Omental fat pad (tissue), 4 donors: ENCODE data around the gene GPR158. TPM values are rescaled to one million over a fixed set of nuclear protein-coding genes. Genes with fewer than 3 reads are reported as not detected.

Experiments
- ATAC-seq: fragments of 150-250 bp; one replicate; pipeline ENCODE4 v1.9.1; 2016; ENCODE audit warnings: mild to moderate bottlenecking, moderate library complexity; ENCODE audit not compliant: low FRiP score
- DNase-seq: peaks from one replicate; pipeline ENCODE4 v3.0.0-alpha.2; 2019; ENCODE audit warnings: low spot score
- total RNA-seq, 4 donors: library from RNA; depleted of rRNA; stranded (reverse); fragments of >200 nt; gene quantifications; one replicate each; pipeline ENCODE4 v1.1.0, GENCODE V29; 2016
- TF ChIP-seq, protein P1 (sequence below), 3 donors: fragments of 450-650 bp; IDR thresholded peaks; one replicate each; pipeline ENCODE4 v1.5.1; 2016 to 2017; ENCODE audit warnings: antibody characterized with exemption in 3 of 3, mild to moderate bottlenecking in 3 of 3, moderate library complexity in 2 of 3

GPR158 gene
- total RNA-seq, 4 donors from 2014 or later = 0.19 to 0.48 (median 0.32) TPM; not detected in 1

- ATAC-seq (no peak), DNase-seq (no peak)
- TF ChIP-seq, protein P1, sequence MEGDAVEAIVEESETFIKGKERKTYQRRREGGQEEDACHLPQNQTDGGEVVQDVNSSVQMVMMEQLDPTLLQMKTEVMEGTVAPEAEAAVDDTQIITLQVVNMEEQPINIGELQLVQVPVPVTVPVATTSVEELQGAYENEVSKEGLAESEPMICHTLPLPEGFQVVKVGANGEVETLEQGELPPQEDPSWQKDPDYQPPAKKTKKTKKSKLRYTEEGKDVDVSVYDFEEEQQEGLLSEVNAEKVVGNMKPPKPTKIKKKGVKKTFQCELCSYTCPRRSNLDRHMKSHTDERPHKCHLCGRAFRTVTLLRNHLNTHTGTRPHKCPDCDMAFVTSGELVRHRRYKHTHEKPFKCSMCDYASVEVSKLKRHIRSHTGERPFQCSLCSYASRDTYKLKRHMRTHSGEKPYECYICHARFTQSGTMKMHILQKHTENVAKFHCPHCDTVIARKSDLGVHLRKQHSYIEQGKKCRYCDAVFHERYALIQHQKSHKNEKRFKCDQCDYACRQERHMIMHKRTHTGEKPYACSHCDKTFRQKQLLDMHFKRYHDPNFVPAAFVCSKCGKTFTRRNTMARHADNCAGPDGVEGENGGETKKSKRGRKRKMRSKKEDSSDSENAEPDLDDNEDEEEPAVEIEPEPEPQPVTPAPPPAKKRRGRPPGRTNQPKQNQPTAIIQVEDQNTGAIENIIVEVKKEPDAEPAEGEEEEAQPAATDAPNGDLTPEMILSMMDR (IDR thresholded peaks at IDR 0.05) = no peak
Observed at GRCh38 chr10:25575343-25575742, 400.5 kb downstream of the GPR158 start.

- TF ChIP-seq, protein P1 (IDR thresholded peaks at IDR 0.05) = no peak
- ATAC-seq = no peak
Observed at GRCh38 chr10:25578061-25578460, 403.3 kb downstream of the GPR158 start.

GRCh38 chr10:25582961-25583360 lies 408.2 kb downstream of the GPR158 start:
- DNase-seq (no peak), ATAC-seq (no peak)
- TF ChIP-seq, protein P1 (IDR thresholded peaks at IDR 0.05) = no peak

More at GRCh38 chr10:25578061-25578460, 403.3 kb downstream of the GPR158 start:
- no peak for DNase-seq

DNA sequence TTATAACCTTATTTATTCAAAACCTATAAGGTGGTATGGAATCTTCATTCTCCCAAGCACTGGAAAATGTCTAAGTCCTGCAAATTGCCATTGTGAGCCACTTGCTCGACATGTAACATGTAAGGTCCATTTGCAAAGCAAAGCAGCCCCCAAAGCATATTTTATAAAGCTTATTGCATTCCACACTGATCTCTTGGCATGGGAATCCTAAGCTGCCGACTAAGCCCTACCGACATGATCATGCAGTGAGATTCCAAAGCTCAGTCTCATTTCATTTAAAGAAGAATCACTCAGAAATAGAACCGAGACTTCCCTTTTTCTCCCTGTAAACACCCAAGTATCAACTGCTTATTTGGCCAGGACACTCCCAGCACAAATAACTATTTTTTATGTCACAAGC lies 425.9 kb downstream of the GPR158 start:
- no peak for DNase-seq
- ATAC-seq = no peak
- TF ChIP-seq, protein P1 (IDR thresholded peaks at IDR 0.05) = no peak

- TF ChIP-seq, protein P1 (IDR thresholded peaks at IDR 0.05) = no peak
- DNase-seq (no peak), ATAC-seq (no peak)
Observed at GRCh38 chr10:25604591-25604990, 429.8 kb downstream of the GPR158 start.

GRCh38 chr10:25614652-25615051 lies 439.9 kb downstream of the GPR158 start:
- ATAC-seq = no peak

DNA sequence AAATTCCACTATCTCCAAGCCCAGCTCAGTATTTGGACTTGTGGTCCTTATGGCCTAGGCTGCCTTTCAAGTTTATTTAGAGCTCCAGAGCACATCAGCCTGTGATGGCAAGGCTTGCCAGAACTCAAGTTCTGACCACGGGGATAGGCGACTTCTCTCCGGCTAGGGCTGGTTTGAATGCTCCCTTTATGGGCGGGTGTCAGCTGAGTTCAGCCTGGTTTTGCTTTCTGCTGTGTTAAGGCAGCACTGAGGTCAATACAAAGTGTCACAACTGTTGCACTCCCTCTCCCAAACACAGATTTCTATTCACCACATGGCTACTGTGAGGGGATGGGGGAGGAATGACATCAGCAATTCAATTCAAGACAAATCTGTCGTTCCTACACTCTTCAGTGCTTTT lies 441.1 kb downstream of the GPR158 start:
- TF ChIP-seq, protein P1 (IDR thresholded peaks at IDR 0.05) = no peak
- no peak for ATAC-seq
- no peak for DNase-seq

More at GRCh38 chr10:25614652-25615051, 439.9 kb downstream of the GPR158 start:
- TF ChIP-seq, protein P1 (IDR thresholded peaks at IDR 0.05) = no peak
- no peak for DNase-seq
